Activated CD8-positive, alpha-beta memory T cell treated with anti-CD3 and anti-CD28 coated beads for 1 hour (primary cell): ENCODE data around the gene SLC25A13.

Experiments
- DNase-seq, 2 donors: peaks; one replicate each; pipeline ENCODE4 v3.0.0-alpha.2; 2020; ENCODE audit warnings: low read depth in 1 of 2; ENCODE audit errors: extremely low read depth in 1 of 2

Gene SLC25A13

DNA sequence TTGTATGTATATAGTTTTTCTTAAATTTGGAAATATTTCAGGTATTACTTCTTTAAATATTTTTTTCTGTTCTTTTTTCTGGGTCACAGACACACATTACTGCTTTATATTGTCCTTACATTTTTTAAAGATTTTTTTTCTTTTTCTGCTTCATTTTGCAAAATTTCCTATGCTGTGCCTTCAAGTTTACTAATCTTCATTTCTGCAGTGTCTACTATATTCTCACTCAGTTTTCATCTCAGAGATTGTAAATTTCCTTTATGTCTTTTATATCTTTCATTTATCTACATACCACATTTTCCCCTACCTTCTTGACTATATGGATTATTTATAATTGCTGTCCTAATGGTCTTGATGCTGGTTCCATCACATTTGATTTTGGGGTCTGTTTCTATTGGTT, 210.5 kb downstream of the SLC25A13 start:
- no peak for DNase-seq

DNA sequence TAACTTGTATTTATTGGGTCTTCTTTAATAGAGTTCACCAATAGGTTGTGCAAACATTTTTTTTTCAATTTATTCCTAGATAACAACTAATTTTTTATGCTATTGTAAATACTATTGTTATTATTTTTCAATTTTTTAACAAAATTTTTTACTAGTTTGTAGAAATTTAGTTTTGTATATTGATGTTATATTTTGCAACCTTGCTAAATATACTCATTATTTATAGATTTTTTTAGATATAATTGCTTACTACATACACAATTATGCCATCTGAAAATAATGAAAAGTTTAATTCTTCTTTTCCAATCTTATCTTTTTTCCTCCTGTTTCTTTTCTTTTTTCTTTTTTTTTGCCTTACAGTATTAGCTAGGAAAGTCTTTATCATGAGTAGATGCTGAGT, 216.9 kb downstream of the SLC25A13 start:
- DNase-seq = no peak

DNA sequence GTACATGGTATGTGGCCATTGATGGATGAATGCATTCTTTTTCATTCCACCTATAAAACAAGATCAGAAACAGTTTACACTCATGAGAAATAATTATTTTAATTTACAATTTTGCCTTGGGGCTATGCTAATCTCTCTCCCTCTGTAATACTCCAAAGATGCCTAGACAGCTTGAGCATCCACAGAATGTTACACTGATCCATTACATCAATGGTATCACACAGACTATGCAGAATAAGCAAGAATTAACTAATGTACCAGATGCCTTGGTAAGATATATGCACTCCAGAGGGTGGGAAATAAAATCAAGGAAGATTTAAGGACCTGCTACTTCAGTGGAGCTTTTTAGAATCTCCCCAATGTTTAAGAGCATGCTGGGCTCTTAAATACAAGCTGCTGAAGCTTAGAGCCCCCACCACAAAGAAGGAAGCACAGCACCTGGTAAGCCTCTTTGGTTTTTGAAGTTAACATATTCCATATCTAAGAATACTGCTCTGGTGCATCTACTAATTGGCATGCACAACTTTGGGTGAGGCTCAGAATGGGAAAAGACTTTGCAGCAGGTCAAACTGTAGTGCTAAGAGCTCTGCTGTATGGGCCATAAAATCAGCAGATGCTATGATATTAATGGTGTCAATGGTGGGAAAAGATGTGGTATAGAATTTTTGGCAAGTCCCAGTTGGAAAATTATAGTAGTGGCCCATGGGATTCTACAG, 219.6 kb downstream of the SLC25A13 start:
- DNase-seq = no peak

DNA sequence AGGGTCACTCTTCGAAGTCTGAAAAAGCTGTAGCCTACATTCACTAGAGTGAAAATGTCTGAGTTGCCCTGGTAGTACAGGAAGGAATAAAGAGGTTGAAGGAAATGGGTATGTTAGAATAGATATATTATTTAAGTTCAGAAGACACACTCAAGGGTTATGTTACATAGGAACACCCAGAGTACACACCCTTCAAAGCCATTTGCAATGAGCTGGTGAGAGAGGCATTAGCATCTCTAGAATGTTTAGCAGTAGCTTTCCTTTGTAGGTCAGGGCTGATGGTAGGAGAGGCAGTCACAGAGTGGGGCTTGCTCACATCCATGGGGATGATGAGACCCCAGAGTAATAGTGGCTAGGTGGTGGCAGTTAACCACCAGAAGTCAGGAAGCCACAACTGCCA, 221.2 kb downstream of the SLC25A13 start:
- no peak for DNase-seq

DNA sequence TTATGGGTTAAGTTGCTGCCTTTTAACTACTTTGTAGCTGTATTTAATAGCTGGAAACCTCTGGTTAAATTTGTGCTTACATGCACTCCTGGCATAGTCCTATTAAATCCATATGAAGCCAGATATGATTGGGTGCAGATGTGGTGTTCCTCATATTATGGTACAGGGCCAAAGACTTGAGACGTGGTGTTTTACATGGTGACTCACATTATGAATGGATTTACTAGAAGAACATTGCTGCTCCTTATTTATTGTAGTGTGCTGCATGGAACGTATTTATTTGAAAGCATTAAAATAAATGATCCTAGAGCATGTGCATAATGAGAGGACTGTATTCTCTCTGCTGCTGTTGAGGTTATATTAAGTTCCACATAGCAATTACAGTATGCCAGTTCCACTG, 224.1 kb downstream of the SLC25A13 start:
- DNase-seq = no peak

DNA sequence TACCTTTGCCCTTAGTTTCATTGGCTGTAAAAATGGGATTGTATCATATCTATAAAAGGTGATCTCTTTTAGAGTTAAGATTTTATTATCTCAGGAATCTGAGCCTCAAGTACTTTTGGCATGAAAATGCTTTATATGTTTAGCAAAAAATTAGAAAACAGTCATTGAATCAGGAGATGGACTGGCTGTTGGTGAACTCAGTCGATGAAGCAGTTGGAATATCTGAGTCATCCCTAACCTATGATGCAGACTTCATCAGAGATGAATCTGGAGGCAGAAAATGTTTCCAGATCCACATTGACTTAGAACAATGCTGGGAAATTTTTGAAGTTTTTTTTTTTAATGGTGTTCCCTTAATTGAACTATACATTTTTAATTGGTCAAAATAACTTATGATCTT, 228.5 kb downstream of the SLC25A13 start:
- no peak for DNase-seq

DNA sequence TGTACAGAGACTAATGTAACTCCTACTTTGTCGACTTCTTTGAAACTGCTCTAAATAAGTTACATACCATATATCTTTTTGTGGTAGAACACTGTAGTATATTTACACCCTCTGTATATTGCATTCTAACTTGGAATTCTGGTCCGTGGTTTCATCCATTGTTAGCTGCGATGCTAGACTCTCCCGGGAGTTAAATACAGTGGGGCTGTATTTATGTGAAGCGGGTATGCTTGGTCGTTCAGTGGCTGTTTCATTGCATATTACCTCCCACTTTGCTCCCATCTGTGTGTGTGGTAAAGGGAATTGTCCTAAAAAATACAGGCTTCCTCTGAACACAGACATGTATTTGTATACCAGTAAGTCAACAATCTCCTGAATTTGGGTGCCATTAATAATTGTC, 231.1 kb downstream of the SLC25A13 start:
- DNase-seq = no peak

DNA sequence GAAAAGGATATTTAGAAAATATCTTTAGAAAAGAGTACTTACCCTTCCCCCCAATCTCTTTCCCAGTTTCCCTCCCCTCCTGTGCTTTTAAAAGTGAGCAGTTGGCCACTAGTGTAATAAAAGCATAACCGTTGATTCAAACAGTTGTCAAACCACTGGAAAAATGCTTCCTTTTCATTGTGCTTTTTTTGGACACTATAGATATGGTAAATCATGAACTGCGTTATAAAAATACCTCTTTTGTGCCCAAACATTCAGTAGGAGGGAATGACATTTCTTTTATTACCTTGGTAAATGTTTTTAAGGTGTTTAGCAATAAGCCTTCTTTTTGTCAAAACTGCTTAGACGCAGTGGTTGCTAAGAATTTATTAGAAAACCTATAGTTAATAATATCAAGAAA, 232.4 kb downstream of the SLC25A13 start:
- no peak for DNase-seq

DNA sequence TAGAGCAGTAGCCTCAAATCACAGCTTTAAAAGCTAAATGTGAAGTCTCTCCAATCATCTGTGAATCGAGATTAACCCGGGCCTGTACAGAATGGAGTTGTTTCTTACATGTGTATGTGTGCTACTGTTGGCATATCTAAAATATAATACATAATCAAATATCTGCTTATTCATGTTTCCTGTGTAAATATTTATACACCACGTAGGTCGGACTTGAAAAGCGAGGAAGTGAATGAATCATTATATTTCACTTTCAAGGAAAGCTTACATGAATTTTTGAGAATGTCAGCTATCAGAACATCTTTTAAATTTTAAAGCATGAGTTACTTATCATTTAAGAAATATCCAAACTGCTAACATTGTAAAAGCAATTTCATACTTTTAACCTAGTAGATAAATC, 233.3 kb downstream of the SLC25A13 start:
- DNase-seq = no peak

DNA sequence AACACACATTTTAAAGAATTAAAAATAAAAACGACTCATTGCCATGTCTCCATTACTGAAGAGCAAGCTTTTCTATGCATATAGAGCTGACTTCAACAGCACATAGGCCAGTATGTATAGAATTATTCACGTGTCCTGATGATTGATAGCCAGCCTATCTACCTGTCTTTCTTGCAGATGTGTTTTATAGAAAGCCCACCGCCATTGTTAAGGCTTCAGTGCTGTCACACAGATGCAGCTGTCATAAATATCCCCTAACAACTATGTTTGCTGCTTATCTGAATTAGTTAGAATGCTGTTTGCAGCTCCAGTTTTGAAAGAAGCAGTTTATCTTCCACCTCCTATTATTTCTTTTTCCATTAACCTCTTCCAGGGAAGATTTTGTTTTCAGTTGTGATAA, 235.9 kb downstream of the SLC25A13 start:
- DNase-seq = no peak

DNA sequence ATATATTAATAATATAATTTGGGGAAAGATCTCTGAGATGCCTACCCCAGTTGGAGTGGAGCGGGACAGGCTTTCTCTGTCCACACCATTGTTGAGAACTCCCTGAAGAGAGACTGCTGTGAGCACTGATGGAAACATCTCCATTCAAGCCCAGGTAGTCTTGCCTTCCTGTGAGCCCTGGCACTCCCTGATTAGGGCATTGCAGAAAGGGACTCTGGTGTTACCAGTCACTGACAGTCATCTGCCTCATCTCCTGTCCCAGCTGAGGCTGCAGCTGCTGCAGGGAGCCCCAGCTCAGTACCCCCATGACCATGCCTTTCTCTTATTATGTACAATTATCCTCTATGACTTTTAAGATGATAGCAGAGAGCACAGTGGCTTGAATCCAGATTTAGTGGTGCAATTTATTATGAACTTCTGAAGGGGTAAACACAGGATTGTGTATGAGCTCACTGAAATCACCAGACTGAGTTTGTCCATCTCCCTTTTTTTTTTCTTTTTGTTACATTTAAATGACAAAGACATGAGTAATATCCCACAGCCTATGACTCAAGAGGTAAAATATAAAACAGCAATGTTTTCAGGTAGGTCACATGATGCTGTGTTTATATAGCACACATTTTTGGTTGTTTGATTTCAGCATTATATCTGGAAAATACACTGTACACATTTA, 236.9 kb downstream of the SLC25A13 start:
- DNase-seq = no peak

DNA sequence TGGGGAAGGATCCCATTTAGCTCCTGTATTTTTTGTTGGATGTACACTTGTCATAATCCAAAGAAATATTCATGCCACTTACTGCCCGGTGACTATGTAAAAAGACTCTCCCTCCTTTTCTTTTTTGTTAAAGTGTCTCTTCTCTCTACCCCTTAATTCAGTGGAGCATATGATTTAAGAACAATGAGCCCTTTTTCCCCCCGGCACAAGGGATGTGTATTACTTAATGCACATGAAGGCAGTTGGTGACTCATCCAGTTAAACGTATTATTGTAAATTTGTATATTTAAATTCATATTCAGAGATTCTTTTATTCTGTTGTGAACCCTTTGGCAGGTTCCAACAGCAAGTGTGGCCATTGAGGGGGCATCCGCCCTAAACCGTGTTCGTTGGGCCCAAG, 241.9 kb downstream of the SLC25A13 start:
- DNase-seq = no peak

DNA sequence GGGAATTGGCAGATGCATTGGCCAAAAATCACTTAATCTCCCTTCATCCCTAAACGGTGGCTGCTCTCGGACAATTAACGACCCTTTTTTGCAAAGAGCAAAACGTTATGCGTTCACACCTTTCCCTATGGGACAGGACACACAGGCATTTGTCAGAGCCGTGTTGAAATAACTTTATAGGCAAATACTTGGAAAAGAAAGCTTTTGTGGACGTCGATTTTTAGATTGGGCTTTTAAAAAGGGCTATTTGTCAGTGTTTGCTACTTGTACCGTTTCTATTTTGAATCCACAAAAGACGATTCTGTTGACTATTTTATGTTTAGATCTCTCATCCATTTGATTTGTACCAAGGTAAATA, 245.6 kb downstream of the SLC25A13 start:
- no peak for DNase-seq

DNA sequence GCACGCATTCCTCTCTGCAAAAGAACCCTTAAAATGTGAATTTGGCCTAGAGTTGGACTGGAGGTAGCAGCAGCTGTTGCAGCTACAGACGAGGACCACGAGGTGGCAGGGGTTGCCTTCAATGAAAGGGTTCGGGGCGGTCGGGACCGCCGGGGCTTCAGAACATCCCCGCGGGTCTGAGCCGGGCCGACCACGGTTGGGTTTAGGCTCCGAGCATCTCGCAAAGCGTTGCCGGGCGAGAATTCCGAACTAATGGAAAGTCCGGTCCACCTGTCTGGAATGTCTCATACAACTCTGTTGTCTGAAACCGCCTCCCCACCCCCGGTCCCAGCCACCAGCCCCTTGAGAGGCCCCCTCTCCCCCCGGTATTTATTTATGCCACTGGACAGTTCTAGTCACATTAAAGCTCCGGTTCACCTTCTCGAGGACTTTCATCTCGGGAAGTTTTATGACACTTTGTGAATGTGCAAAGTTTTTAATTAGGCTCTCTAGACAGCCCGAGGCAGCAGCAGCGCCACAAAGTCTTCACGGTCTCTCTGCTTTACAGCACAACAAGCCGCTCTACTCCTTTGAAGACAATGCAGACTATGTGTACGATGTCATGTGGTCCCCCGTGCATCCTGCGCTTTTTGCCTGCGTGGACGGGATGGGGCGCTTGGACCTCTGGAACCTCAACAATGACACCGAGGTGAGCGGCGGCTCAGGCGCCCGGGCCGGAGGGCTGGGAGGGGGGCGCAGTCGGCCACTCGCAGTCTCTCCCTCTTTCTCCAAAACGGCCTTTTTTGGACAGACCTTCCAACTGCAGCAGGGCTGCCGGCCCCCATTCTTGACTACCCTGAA, 246.2 kb downstream of the SLC25A13 start:
- DNase-seq = peak in 1 of 2 donors; percentile 21

DNA sequence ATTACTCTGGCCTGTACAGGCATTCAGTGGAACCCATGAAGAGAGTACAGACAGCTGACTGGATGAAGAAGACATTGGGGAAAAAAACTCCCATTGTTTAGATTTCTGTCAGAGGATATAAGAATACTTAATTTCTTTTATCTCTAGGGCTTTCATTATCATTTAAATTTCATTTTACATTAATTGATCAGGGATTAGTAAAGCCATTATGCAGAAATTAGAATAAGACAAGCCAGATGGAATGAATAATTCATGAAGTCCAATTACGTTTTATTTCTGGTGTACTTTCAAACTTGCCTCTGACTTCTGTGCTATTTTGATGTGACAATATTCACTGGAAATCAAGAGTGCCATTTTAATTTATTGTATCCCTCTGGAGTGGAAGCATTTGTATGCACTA, 247.0 kb downstream of the SLC25A13 start:
- no peak for DNase-seq
